ENCODE results near the gene ZAR1L.
"Not testable (repeated sequence)": the region's sequence is repeated elsewhere in the genome, so short reads cannot be mapped to it uniquely, and the experiment has no call there.

The ZAR1L gene, protein sequence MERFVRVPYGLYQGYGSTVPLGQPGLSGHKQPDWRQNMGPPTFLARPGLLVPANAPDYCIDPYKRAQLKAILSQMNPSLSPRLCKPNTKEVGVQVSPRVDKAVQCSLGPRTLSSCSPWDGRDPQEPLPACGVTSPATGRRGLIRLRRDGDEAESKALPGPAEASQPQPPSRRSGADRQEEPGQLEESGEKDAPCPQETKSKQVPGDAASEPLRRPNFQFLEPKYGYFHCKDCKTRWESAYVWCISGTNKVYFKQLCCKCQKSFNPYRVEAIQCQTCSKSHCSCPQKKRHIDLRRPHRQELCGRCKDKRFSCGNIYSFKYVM

DNA sequence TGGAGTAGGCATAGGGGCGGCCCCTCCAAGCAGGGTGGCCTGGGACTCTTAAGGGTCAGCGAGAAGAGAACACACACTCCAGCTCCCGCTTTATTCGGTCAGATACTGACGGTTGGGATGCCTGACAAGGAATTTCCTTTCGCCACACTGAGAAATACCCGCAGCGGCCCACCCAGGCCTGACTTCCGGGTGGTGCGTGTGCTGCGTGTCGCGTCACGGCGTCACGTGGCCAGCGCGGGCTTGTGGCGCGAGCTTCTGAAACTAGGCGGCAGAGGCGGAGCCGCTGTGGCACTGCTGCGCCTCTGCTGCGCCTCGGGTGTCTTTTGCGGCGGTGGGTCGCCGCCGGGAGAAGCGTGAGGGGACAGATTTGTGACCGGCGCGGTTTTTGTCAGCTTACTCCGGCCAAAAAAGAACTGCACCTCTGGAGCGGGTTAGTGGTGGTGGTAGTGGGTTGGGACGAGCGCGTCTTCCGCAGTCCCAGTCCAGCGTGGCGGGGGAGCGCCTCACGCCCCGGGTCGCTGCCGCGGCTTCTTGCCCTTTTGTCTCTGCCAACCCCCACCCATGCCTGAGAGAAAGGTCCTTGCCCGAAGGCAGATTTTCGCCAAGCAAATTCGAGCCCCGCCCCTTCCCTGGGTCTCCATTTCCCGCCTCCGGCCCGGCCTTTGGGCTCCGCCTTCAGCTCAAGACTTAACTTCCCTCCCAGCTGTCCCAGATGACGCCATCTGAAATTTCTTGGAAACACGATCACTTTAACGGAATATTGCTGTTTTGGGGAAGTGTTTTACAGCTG is at the start of gene ZAR1L, which contains the start of gene BRCA2:
Gene ZAR1L (minus strand): TSS at position 126 of the 790 bp plus-strand sequence. CDS start 3,438 bp downstream, outside the sequence.
Gene BRCA2 (plus strand): TSS at position 271 of the 790 bp plus-strand sequence. CDS start 953 bp downstream, outside the sequence.
- peak; percentile 88 for DNase-seq
- peak; percentile 98 for ATAC-seq

DNA sequence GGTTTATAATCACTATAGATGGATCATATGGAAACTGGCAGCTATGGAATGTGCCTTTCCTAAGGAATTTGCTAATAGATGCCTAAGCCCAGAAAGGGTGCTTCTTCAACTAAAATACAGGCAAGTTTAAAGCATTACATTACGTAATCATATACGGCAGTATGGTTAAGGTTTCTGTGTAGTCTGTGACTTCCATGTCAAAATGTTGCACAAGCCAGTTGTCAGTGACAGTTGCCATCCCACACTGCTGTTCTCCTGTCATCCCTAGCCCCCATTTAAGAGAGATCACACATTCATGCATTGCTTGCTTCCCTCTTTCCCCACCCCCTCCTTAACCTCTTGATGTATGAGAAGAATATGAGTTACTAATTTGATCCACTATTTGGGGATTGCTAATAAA is 47.4 kb upstream of the ZAR1L start:
- ATAC-seq (no peak), DNase-seq (no peak)

DNA sequence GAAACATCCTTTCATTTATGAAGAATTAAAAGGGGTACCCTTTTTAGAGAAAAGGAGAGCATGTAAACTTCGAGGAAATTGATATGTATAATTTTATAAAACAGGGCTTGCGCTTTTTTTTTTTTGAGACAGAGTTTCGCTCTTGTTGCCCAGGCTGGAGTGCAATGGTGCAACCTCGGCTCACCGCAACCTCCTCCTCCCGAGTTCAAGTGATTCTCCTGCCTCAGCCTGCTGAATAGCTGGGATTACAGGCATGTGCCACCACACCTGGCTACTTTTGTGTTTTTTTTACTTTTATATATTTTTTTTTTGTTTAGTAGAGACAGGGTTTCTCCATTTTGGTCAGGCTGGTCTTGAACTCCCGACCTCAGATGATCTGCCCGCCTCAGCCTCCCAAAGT is 40.8 kb upstream of the ZAR1L start:
- DNase-seq, ATAC-seq: not testable (repeated sequence)

DNA sequence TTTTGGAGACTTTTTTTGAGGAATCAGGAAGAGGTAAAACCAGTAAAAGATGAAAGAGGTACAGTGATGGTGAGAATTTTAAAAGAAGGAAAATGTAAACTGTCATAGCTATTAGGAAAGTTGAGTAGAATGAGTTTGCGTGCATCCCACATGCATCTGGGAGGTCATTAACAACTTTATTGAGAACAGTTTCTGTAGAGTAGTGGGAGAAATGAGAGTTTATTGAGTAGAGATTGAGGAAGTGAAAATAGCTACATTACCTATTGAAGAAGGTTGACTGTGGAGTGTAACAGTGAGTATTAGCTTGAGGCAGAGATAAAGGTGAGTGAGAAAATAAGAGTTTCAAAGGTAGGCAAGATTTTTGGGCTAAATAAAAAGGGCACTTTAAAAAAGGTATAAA is 38.9 kb upstream of the ZAR1L start:
- DNase-seq = no peak
- ATAC-seq = no peak

DNA sequence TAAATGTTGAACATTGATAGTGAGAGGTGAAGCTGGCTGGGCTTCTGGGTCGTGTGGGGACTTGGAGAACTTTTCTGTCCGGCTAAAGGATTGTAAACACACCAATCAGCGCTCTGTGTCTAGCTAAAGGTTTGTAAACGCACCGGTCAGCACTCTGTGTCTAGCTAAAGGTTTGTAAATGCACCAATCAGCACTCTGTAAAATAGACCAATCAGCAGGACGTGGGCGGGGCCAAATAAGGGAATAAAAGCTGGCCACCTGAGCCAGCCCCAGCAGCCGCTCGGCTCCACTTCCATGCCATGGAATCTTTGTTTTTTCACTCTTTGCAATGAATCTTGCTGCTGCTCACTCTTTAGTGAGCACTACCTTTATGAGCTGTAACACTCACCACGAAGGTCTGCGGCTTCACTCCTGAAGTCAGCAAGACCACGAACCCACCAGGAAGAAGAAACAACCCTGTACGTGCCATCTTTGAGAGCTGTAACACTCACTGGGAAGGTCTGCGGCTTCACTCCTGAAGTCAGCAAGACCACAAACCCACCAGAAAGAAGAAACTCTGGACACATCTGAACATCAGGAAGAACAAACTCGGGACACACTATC is 35.8 kb upstream of the ZAR1L start:
- not testable (repeated sequence) for DNase-seq, ATAC-seq

DNA sequence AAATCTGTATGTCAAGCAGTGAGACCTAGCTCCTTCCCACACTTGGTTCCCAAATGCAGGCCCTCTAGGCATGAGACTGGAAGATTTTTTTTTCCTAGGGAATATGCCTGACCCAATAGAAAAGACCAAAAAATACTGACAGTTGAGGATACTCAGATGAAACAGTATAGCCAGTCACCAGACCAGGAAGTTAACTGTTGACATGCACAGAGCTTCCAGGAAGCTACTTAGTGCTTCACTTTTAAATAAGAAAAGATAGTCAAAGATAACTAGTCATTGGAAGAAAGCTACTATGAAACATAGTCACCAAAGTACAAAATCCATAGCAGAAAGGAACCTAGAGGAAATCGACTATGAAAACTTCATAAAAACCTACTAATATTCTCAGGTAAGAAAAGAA is 32.5 kb upstream of the ZAR1L start:
- ATAC-seq (no peak), DNase-seq (no peak)

DNA sequence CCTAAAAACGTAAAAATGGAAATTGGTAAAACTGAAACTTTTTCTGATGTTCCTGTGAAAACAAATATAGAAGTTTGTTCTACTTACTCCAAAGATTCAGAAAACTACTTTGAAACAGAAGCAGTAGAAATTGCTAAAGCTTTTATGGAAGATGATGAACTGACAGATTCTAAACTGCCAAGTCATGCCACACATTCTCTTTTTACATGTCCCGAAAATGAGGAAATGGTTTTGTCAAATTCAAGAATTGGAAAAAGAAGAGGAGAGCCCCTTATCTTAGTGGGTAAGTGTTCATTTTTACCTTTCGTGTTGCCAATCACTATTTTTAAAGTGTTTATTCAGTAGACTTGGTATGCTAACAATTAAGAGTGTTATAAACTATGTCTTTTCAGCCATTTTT is 25.8 kb upstream of the ZAR1L start:
- ATAC-seq (no peak), DNase-seq (no peak)

DNA sequence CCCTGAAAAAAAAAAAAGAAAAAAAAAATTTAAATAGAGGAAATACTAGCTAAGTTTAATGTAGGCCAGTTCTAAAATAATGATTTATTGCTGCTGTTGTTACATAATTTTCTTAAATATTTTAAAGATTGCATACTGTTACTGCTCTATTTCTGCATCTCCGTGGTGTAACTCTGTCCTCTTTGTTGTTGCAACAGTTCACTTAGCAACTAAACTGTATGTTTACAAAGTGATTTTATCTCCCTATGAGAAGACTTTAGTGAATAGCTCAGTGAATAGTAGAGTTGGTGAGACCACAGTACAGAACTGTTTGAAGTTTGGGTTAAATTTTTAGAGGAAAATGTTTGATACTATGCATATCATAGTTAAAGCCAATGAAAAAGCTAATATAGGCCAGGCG is 19.5 kb upstream of the ZAR1L start:
- no peak for DNase-seq
- no peak for ATAC-seq

DNA sequence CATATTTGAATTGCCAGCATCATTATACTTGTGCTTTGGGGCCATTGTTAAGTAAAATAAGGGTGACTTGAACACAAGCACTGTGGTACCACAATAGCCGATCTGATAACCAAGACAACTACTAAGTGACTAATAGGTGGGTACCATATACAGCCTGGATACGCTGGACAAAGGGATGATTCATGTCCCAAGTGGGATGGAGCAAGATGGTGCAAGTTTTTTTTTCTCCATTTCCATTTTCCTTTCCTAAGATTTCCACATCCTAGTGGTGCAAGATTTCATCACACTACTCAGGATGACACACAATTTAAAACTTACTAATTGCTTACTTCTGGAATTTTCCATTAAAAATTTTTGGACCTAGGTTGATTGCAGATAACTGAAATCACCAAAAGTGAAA is 15.3 kb upstream of the ZAR1L start:
- ATAC-seq = no peak
- no peak for DNase-seq

DNA sequence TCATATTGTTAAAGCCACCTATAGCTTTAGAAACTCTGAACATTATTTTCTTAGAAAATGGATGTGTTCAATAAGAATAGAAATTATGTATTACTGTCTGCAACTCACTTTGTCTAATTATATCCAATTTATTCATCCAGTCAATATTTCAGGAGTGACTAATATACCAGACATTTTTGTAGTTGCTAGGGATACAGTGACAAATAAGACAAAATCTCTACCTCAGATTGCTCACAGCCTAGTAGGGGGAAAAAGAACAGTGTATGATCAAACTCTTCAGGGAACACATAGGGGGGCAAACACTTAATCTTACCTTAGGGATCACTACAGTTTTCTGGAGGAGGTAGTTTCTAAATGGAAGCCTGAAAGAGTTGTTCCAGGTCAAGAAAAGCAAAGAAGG is 8.7 kb upstream of the ZAR1L start:
- DNase-seq (no peak), ATAC-seq (no peak)

DNA sequence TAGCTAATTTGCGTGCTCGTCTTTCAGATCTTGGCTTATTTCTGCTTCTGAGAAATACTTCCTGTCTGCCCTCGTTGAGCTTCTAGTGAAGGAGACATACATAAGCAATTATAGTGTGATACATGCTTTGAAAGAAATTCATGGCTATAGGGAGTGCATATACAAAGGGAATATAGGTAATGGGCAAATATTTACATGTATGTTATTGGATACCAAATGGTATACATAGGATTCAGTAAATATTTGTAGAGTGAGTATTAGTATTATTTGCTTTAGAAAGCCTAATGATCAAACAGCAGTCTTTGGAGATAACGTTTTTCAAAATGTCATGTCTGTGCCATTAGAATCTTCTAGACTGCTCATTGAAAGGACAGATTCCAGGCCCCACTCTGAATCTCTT is 5.4 kb upstream of the ZAR1L start:
- DNase-seq (no peak), ATAC-seq (no peak)

DNA sequence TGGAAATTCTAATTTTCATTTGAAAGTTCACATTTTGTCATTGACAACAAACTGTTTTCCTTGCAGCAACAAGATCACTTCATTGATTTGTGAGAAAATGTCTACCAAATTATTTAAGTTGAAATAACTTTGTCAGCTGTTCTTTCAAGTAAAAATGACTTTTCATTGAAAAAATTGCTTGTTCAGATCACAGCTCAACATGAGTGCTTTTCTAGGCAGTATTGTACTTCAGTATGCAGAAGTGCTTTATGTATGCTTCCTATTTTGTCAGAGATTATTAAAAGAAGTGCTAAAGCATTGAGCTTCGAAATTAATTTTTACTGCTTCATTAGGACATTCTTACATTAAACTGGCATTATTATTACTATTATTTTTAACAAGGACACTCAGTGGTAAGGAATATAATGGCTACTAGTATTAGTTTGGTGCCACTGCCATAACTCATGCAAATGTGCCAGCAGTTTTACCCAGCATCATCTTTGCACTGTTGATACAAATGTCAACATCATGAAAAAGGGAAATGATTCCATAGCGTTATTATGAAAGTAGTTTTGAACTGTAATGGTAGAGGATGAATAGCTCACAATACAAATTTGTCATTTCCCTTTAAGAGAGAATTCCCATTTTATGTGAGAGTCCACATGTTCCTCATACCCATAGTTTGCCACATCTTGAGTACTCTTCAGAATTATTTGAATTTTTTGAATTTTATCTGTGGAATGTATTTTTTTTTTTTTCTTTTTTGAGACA is 2.7 kb upstream of the ZAR1L start:
- no peak for ATAC-seq
- no peak for DNase-seq

DNA sequence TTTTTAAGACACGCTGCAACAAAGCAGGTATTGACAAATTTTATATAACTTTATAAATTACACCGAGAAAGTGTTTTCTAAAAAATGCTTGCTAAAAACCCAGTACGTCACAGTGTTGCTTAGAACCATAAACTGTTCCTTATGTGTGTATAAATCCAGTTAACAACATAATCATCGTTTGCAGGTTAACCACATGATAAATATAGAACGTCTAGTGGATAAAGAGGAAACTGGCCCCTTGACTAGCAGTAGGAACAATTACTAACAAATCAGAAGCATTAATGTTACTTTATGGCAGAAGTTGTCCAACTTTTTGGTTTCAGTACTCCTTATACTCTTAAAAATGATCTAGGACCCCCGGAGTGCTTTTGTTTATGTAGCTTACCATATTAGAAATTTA is 1.3 kb upstream of the ZAR1L start:
- no peak for ATAC-seq
- no peak for DNase-seq

DNA sequence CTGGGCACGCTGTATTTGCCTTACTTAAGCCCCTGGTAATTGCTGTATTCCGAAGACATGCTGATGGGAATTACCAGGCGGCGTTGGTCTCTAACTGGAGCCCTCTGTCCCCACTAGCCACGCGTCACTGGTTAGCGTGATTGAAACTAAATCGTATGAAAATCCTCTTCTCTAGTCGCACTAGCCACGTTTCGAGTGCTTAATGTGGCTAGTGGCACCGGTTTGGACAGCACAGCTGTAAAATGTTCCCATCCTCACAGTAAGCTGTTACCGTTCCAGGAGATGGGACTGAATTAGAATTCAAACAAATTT is 821 bp upstream of the ZAR1L start:
- ATAC-seq (peak; percentile 19), DNase-seq (no peak)

DNA sequence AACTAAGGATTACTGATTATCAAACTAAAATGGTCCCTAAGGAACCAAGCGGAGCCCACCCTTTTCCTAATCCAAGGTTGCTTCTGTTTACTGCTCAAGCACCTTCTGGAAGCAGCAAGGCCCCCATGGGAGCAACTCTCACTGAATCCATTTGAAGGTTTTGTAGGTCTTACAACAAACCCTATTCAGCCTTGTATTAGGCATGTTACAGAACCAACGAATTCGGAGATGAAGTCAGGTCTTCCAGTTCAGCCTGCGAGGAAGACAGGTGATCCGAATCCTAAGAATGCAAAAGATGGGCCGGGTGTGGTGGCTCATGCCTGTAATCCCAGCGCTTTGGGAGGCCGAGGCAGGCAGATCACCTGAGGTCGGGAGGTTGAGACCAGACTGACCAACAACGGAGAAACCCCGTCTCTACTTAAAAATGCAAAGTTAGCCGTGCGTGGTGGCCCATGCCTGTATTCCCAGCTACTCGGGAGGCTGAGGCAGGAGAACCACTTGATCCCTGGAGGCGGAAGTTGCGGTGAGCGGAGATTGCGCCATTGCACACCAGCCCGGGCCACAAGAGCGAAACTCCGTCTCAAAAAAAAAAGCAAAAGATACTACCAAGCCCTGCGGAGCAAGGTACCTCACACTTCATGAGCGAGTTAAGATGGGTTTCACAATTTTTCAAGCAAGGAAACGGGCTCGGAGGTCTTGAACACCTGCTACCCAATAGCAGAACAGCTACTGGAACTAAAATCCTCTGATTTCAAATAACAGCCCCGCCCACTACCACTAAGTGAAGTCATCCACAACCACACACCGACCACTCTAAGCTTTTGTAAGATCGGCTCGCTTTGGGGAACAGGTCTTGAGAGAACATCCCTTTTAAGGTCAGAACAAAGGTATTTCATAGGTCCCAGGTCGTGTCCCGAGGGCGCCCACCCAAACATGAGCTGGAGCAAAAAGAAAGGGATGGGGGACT is 609 bp downstream of the ZAR1L start:
- peak; percentile 68 for DNase-seq

DNA sequence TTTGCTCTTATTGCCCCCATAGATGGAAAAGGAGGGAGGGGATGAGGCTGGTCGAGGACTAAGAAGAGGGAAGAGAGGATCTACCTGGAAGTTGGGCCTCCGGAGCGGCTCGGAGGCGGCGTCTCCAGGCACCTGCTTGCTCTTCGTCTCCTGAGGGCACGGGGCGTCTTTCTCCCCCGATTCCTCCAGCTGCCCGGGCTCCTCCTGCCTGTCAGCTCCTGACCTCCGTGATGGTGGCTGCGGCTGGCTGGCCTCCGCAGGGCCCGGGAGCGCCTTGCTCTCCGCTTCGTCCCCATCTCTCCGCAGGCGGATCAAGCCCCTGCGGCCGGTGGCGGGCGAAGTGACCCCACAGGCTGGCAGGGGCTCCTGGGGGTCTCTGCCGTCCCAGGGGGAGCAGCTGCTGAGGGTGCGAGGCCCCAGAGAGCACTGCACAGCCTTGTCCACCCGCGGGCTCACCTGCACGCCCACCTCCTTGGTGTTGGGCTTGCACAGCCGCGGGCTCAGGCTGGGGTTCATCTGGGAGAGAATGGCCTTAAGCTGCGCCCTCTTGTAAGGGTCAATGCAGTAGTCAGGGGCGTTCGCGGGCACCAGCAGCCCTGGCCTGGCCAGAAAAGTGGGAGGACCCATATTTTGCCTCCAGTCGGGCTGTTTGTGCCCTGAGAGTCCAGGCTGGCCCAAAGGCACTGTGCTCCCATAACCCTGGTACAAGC is 3.8 kb downstream of the ZAR1L start:
- DNase-seq = no peak
- ATAC-seq = no peak

More for the DNA sequence above, 609 bp downstream of the ZAR1L start:
- ATAC-seq = peak; percentile 64

DNA sequence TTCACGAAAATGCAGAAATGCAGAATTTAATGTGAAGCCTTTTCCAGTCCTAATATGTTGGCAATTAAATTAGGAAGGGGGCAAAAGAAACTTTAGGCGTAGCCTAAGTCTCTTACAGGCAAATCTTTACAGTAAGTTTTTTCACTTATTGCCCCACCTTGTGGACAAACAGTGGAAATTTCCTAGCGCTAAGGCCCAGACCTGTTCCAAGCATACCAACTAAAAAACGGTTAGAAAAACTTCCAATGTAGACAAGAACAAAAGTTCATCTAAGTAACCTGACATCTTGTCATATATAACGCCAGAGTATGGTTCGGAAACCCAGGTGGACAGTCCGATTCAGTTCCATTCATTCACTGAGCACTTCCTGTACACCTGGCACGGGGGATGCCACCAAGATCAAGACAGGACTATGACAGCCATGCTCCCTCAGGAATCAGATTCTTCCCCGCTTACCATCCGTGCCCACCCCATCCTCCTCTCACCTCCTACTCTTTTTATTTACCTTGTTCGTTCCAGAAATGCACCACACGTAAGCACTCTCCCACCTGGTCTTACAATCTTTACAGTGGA is 4.9 kb downstream of the ZAR1L start:
- peak; percentile 50 for ATAC-seq
- no peak for DNase-seq

DNA sequence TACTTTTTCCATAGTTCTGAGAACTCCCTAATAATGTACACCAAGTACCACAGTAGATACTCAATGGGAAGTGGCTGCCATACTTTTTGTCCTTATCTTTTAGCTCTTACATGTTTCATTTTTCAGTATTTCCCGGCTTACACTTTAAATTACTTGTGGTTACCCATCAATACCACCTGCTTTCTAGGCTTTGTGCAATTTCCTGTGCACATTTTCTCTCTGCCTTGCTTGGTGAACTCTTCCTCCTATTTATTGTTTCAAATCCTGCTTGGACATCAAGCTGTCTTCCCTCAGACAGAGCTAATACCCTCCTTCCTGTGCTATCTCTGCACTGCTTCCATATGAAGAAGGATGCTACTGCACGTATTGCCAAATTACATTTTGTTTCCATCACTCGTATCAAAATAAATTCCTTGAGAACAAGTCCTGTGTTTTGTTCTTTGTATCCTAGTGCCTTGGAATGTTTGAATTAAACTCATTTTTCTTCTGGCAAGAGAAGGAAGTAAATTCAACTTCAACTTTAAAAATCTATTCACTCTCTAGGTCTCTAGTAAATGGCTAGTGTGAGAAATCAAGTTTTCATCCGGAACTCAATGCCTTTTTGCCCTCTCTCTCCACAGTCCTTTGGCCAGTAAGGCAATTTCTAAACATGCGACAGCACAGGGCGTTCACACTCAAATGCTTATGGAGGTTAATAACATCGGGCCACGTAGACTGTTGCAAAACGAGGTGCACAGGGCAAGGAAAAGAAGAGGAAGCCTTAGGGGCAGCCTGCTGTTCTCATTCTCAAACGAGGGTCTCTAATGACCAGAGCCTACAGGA is 5.6 kb downstream of the ZAR1L start:
- no peak for DNase-seq
- no peak for ATAC-seq

DNA sequence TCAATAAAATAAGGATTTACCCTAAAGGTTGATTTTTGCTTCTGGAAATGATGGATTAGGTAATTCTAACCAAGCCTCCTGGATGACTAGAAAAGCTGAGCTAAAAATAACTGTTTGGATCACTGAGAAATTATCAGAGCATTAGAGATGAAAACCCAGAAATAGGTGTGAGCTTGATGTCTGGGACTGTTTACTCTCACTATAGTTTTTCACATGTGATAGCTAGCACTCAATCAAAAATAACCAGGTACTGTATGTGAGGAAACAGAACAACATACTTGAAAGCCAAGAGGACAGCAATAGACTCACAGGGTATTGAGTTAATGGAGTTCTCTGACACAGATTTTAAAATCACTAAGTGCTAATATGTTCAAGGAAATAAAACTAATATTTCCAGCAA is 9.5 kb downstream of the ZAR1L start:
- ATAC-seq = no peak

More for the DNA sequence above, 9.5 kb downstream of the ZAR1L start:
- no peak for DNase-seq
